ENCODE measurements around the gene TBC1D1.

TBC1D1 gene

GRCh38 chr4:38146383-38146782 lies 255.5 kb downstream of the TBC1D1 start (continued):
- TF ChIP-seq KLF7 (tag by site-specific recombination; IDR thresholded peaks at IDR 0.05; ENCODE audit: borderline replicate concordance) (no peak), ZNF449 (tag by site-specific recombination; IDR thresholded peaks at IDR 0.05) (no peak), ZNF37A (tag by site-specific recombination; IDR thresholded peaks at IDR 0.05) (no peak), ZNF488 (tag by site-specific recombination; IDR thresholded peaks at IDR 0.05) (no peak), OSR2 (tag by site-specific recombination; IDR thresholded peaks at IDR 0.05) (no peak), KLF10 (tag by site-specific recombination; IDR thresholded peaks at IDR 0.05) (no peak), ZSCAN18 (tag by site-specific recombination; IDR thresholded peaks at IDR 0.05) (no peak), GLIS2 (tag by site-specific recombination; IDR thresholded peaks at IDR 0.05) (no peak), ZNF146 (tag by site-specific recombination; IDR thresholded peaks at IDR 0.05) (no peak), ZBTB21 (tag by site-specific recombination; IDR thresholded peaks at IDR 0.05) (no peak)

- CTCF ChIA-PET: no interaction called here
These were observed 258.6 kb downstream of the TBC1D1 start for GRCh38 chr4:38149472-38149996.

GRCh38 chr4:38149997-38150671 lies 259.2 kb downstream of the TBC1D1 start:
- H3K4me3 ChIP-seq (ENCODE audit: low read depth, low read length): no peak overlapping the region
- H3K27ac ChIP-seq (ENCODE audit: extremely low read depth, low read depth, low read length): peak overlapping the region; percentile 93
- ChIA-PET POLR2A (interaction anchor here (0.6 to 2.2 kb wide), 2 partner anchors 30 to 566 kb away, joined by 3 to 7 read pairs; no protein-coding TSS in a partner anchor), CTCF (no interaction called here)
- no peaks in the 10 kb centered on the region for H3K36me3 ChIP-seq (ENCODE audit: control insufficient read depth in 2 of 2, insufficient read depth in 1 of 2, low read length in 2 of 2)
- H3K9me3 ChIP-seq (ENCODE audit: control insufficient read depth, insufficient read depth, low read depth, low read length): no peaks in the 10 kb centered on the region
- peaks cover 7% of the 10 kb centered on the region for H3K4me1 ChIP-seq (ENCODE audit: control insufficient read depth, insufficient read depth, low read length)
- TF ChIP-seq KLF17 (tag by site-specific recombination; IDR thresholded peaks at IDR 0.05) (peak; percentile 83), ZSCAN23 (tag by site-specific recombination; IDR thresholded peaks at IDR 0.05) (no peak), ZFP69B (tag by site-specific recombination; IDR thresholded peaks at IDR 0.05) (peak; percentile 69), ZNF473 (tag by site-specific recombination; IDR thresholded peaks at IDR 0.05) (no peak), ATF2 (tag by site-specific recombination; IDR thresholded peaks at IDR 0.05; ENCODE audit: low read depth) (no peak), ZNF2 (tag by site-specific recombination; IDR thresholded peaks at IDR 0.05) (no peak), ZBTB17 (tag by site-specific recombination; IDR thresholded peaks at IDR 0.05) (no peak), ZNF16 (tag by site-specific recombination; IDR thresholded peaks at IDR 0.05; ENCODE audit: low read depth) (no peak), ZNF24 (tag by site-specific recombination; IDR thresholded peaks at IDR 0.05) (peak; percentile 74; the same call in 1 of the 2 replicates), ZNF660 (tag by site-specific recombination; IDR thresholded peaks at IDR 0.05) (peak; percentile 92), ZNF335 (tag by site-specific recombination; conservative IDR thresholded peaks at IDR 0.05) (peak; percentile 36; the same call in 1 of the 2 replicates), MEIS1 (CRISPR knock-in tag; IDR thresholded peaks at IDR 0.05; ENCODE audit: borderline replicate concordance) (no peak), ZNF19 (tag by site-specific recombination; IDR thresholded peaks at IDR 0.05; ENCODE audit: low read depth) (no peak), KLF10 (tag by site-specific recombination; IDR thresholded peaks at IDR 0.05) (peak; percentile 78), ZNF692 (tag by site-specific recombination; IDR thresholded peaks at IDR 0.05) (peak; percentile 67), GLI2 (tag by site-specific recombination; IDR thresholded peaks at IDR 0.05; ENCODE audit: borderline replicate concordance, low read depth) (peak; percentile 89)

More at GRCh38 chr4:38149472-38149996, 258.6 kb downstream of the TBC1D1 start:
- Histone ChIP-seq H3K27ac (ENCODE audit: extremely low read depth, low read depth, low read length) (peak overlapping the region; percentile 93), H3K36me3 (ENCODE audit: control insufficient read depth in 2 of 2, insufficient read depth in 1 of 2, low read length in 2 of 2) (no peaks in the 10 kb centered on the region), H3K9me3 (ENCODE audit: control insufficient read depth, insufficient read depth, low read depth, low read length) (no peaks in the 10 kb centered on the region), H3K4me3 (ENCODE audit: low read depth, low read length) (no peak overlapping the region), H3K4me1 (ENCODE audit: control insufficient read depth, insufficient read depth, low read length) (peaks cover 2% of the 10 kb centered on the region)
- TF ChIP-seq SALL2 (tag by site-specific recombination; IDR thresholded peaks at IDR 0.05; ENCODE audit: borderline replicate concordance) (no peak), ZBTB17 (tag by site-specific recombination; IDR thresholded peaks at IDR 0.05) (0 out of 2 replicates have a peak, but pooled peaks have one; percentile 20)
- POLR2A ChIA-PET: interaction anchor here (0.6 to 2.2 kb wide), 2 partner anchors 30 to 567 kb away, joined by 3 to 7 read pairs; no protein-coding TSS in a partner anchor
